Endothelial cell of umbilical vein (primary cell): ENCODE data around the gene RASAL2.

Experiments used
- CTCF ChIP-seq, 2 donors: IDR thresholded peaks; 1 replicate in 1 of 2; 2 replicates in 1 of 2; pipeline ENCODE4 v1.5.1; 2011; ENCODE audit warnings: low read length in 2 of 2, mild to moderate bottlenecking in 2 of 2, moderate library complexity in 2 of 2, control low read depth in 1 of 2, inconsistent platforms in 1 of 2, low read depth in 1 of 2; ENCODE audit not compliant: insufficient read depth in 1 of 2; ENCODE audit errors: extremely low read depth in 1 of 2
- EZH2 ChIP-seq: IDR thresholded peaks from 2 replicates; pipeline ENCODE4 v1.6.1; 2012; ENCODE audit warnings: borderline replicate concordance, low read depth, mild to moderate bottlenecking, moderate library complexity, low read length, inconsistent platforms; ENCODE audit not compliant: severe bottlenecking
- GATA2 ChIP-seq: IDR thresholded peaks from 2 replicates; pipeline ENCODE4 v1.7.0; 2011; ENCODE audit warnings: low read depth, mild to moderate bottlenecking, moderate library complexity, mixed read lengths, low read length; ENCODE audit not compliant: insufficient read length, insufficient read depth
- POLR2A ChIP-seq: IDR thresholded peaks from 2 replicates; pipeline ENCODE4 v1.6.1; 2012; ENCODE audit warnings: low read depth, mild to moderate bottlenecking, control low read depth, low read length

- no peak for TF ChIP-seq CTCF (IDR thresholded peaks at IDR 0.05; ENCODE audit: extremely low read depth in 1 of 2, insufficient read depth in 1 of 2, low read depth in 1 of 2, low read length in 2 of 2)
- TF ChIP-seq POLR2A = no peak
- TF ChIP-seq GATA2 = no peak
- no peak for TF ChIP-seq EZH2
Observed at GRCh38 chr1:178345807-178346206, 251.9 kb downstream of the RASAL2 start.
